Activated B cell treated with CpG ODN at 0.5 μM for 24 hours (primary cell): ENCODE results near the gene SCARF2. TPM values are rescaled to one million over a fixed set of nuclear protein-coding genes. Genes with fewer than 3 reads are reported as not detected.

Experiments used
- ATAC-seq: fragments of 200-7000 bp; cut with Tn5 transposase; one replicate; pipeline ENCODE4 v1.10.0; 2021; ENCODE audit warnings: low read depth, mild to moderate bottlenecking, moderate library complexity
- CTCF ChIA-PET: fragments of 350-600 bp; sonication (Branson Sonifier 250); formaldehyde crosslinking; loops from one replicate; lab custom pipeline; 2021; ENCODE audit warnings: antibody characterized with exemption; lab: Charles Lee
- POLR2A ChIA-PET: fragments of 350-600 bp; sonication (Branson Sonifier 250); formaldehyde crosslinking; loops from one replicate; lab custom pipeline; 2021; ENCODE audit warnings: antibody characterized with exemption; lab: Charles Lee
- DNase-seq: peaks from one replicate; pipeline ENCODE4 v3.0.0; 2022
- H3K27ac Mint-ChIP-seq: one replicate; pipeline ENCODE4 v1.8.0; 2020; ENCODE audit warnings: mixed read lengths
- H3K27me3 Mint-ChIP-seq: one replicate; pipeline ENCODE4 v1.8.0; 2021; ENCODE audit warnings: mixed read lengths
- H3K36me3 Mint-ChIP-seq: one replicate; pipeline ENCODE4 v1.8.0; 2021; ENCODE audit warnings: low read depth, mixed read lengths
- H3K4me1 Mint-ChIP-seq: one replicate; pipeline ENCODE4 v1.8.0; 2021; ENCODE audit warnings: mixed read lengths
- H3K4me3 Mint-ChIP-seq: one replicate; pipeline ENCODE4 v1.8.0; 2020; ENCODE audit warnings: mild to moderate bottlenecking, mixed read lengths
- H3K9me3 Mint-ChIP-seq: one replicate; pipeline ENCODE4 v1.8.0; 2020; ENCODE audit warnings: mixed read lengths
- intact Hi-C: fragments of 100-400 bp; cut with micrococcal nuclease; formaldehyde crosslinking; loops from one replicate; pipeline ENCODE4 v1.15.1; 2024
- total RNA-seq: library from RNA; stranded (reverse); gene quantifications from 2 replicates; pipeline ENCODE4 v1.2.3, GENCODE V29; 2022
- TF ChIP-seq, protein P1 (sequence below): fragments of 200-600 bp; IDR thresholded peaks from one replicate; pipeline ENCODE4 v1.8.0; 2022; ENCODE audit warnings: antibody characterized with exemption, mild to moderate bottlenecking

Gene SCARF2
- total RNA-seq, 1 donor from 2014 or later: 0.18 TPM

GRCh38 chr22:20396639-20397038 lies 41.0 kb downstream of the SCARF2 start:
- H3K9me3 Mint-ChIP-seq: no peaks in the 10 kb centered on the region
- DNase-seq (no peak), ATAC-seq (no peak)
- H3K27ac Mint-ChIP-seq: no peak overlapping the region
- H3K4me1 Mint-ChIP-seq: peaks cover 33% of the 10 kb centered on the region
- POLR2A ChIA-PET: no interaction called here
- TF ChIP-seq, protein P1, sequence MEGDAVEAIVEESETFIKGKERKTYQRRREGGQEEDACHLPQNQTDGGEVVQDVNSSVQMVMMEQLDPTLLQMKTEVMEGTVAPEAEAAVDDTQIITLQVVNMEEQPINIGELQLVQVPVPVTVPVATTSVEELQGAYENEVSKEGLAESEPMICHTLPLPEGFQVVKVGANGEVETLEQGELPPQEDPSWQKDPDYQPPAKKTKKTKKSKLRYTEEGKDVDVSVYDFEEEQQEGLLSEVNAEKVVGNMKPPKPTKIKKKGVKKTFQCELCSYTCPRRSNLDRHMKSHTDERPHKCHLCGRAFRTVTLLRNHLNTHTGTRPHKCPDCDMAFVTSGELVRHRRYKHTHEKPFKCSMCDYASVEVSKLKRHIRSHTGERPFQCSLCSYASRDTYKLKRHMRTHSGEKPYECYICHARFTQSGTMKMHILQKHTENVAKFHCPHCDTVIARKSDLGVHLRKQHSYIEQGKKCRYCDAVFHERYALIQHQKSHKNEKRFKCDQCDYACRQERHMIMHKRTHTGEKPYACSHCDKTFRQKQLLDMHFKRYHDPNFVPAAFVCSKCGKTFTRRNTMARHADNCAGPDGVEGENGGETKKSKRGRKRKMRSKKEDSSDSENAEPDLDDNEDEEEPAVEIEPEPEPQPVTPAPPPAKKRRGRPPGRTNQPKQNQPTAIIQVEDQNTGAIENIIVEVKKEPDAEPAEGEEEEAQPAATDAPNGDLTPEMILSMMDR: no peak
- peak overlapping the region; percentile 39 for H3K4me3 Mint-ChIP-seq
- CTCF ChIA-PET: interaction anchor here (1.4 kb wide), 1 partner anchor 22 kb away, joined by 3 read pairs; no protein-coding TSS in a partner anchor
- no peaks in the 10 kb centered on the region for H3K27me3 Mint-ChIP-seq
- H3K36me3 Mint-ChIP-seq: peaks cover 7% of the 10 kb centered on the region
- intact Hi-C loops: no loop called here

GRCh38 chr22:20395907-20396287 lies 41.7 kb downstream of the SCARF2 start:
- POLR2A ChIA-PET: no interaction called here
- peaks cover 33% of the 10 kb centered on the region for H3K4me1 Mint-ChIP-seq

GRCh38 chr22:20395181-20395906 lies 42.3 kb downstream of the SCARF2 start:
- H3K27me3 Mint-ChIP-seq: no peaks in the 10 kb centered on the region
- ATAC-seq: no peak
- CTCF ChIA-PET: interaction anchor here (1.1 to 1.4 kb wide), 2 partner anchors 23 to 169 kb away, joined by 3 read pairs; no protein-coding TSS in a partner anchor
- H3K36me3 Mint-ChIP-seq: peaks cover 7% of the 10 kb centered on the region
- TF ChIP-seq, protein P1: no peak
- POLR2A ChIA-PET: no interaction called here
- intact Hi-C loops: loop anchor here (2.0 kb wide), 1 partner anchor 463 kb away; the partner anchor contains the start of genes PI4KA and SNAP29
- H3K9me3 Mint-ChIP-seq: no peaks in the 10 kb centered on the region
- no peak for DNase-seq
- H3K27ac Mint-ChIP-seq: no peak overlapping the region
- H3K4me1 Mint-ChIP-seq: peaks cover 33% of the 10 kb centered on the region
- H3K4me3 Mint-ChIP-seq: peak overlapping the region; percentile 92

More at GRCh38 chr22:20395907-20396287, 41.7 kb downstream of the SCARF2 start:
- no peak for DNase-seq
- CTCF ChIA-PET: interaction anchor here (1.1 to 1.4 kb wide), 2 partner anchors 22 to 168 kb away, joined by 3 read pairs; no protein-coding TSS in a partner anchor
- Mint-ChIP-seq H3K27ac (no peak overlapping the region), H3K9me3 (no peaks in the 10 kb centered on the region), H3K4me3 (no peak overlapping the region), H3K36me3 (peaks cover 7% of the 10 kb centered on the region), H3K27me3 (no peaks in the 10 kb centered on the region)
- TF ChIP-seq, protein P1: no peak
- intact Hi-C loops: loop anchor here (2.0 kb wide), 1 partner anchor 463 kb away; the partner anchor contains the start of genes PI4KA and SNAP29
- no peak for ATAC-seq

DNA sequence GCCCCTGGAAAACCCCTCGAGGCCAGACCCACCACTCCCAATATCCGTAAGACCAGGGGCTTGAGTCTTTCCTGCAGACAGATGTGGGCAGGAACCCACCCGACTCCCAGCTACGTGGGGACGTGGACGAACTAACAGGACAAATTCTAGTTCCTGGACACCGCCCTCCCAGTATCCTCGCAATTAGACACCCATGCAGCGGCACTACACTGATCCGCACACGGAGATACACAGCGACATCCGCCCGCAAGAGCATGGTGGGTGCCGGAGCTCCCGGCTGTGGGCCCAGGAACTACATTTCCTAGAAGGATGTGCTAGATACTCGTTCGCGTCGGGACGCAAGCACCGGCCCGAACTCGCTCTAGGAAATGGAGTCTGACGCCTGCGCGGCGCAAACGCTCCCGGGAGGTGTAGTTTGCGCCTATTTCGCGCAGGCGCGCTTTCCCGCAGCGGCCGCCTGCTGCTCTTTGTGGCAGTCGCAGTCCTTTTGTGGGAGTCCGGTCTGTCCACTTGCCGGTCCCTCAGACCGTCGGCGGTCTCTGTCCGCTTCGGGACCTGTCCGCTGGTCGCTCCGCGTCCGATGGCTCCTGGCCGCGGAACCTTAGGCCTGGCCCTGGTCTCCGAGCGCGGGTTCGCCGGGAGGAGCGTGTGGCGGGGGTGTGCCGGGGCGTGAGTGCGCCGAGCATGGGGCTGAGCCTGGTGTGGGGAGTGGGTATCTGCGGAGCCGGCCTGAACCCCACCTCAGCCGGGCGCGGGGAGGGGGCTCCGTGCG lies 43.7 kb downstream of the SCARF2 start, which contains the start of gene ZNF74:
ZNF74 (plus strand) TSS at position 447 of the 772 bp plus-strand sequence. CDS start 478 bp downstream, outside the sequence.
- Mint-ChIP-seq H3K27me3 (no peaks in the 10 kb centered on the region), H3K27ac (peak within 1 kb of the TSS; percentile 86), H3K4me3 (peak within 1 kb of the TSS; percentile 92), H3K36me3 (peaks cover 3% of the 10 kb centered on the region), H3K4me1 (peaks cover 33% of the 10 kb centered on the region), H3K9me3 (no peaks in the 10 kb centered on the region)
- DNase-seq (peak; percentile 69), ATAC-seq (peak; percentile 94)
- TF ChIP-seq, protein P1: no peak
- ChIA-PET CTCF (no interaction called here), POLR2A (interaction anchor here (0.6 to 1.2 kb wide), 5 partner anchors 10 to 1026 kb away, joined by 3 to 5 read pairs (median 4); partner anchors contain the start of genes KLHL22 and TRMT2A)
- intact Hi-C loops: loop anchor here (2.0 kb wide), 1 partner anchor 465 kb away; the partner anchor contains the start of genes PI4KA and SNAP29
